ENCODE results near the gene MAPK10.
"Not testable (repeated sequence)": the region's sequence is repeated elsewhere in the genome, so short reads cannot be mapped to it uniquely, and the experiment has no call there.

Gene MAPK10

GRCh38 chr4:85970535-85970934 is 389.3 kb downstream of the MAPK10 start:
- TF ChIP-seq CTCF (IDR thresholded peaks at IDR 0.05): no peak
- TF ChIP-seq ZFX (IDR thresholded peaks at IDR 0.05; ENCODE audit: borderline replicate concordance): no peak
- no peak overlapping the region for H3K27ac ChIP-seq

GRCh38 chr4:85968945-85969819 is 390.7 kb downstream of the MAPK10 start:
- H3K27ac ChIP-seq: no peak overlapping the region
- TF ChIP-seq CTCF (IDR thresholded peaks at IDR 0.05): peak; percentile 76
- TF ChIP-seq ZFX (IDR thresholded peaks at IDR 0.05; ENCODE audit: borderline replicate concordance): no peak

- TF ChIP-seq CTCF (IDR thresholded peaks at IDR 0.05) (no peak), ZFX (IDR thresholded peaks at IDR 0.05; ENCODE audit: borderline replicate concordance) (no peak)
- no peak overlapping the region for H3K27ac ChIP-seq
These were observed 392.0 kb downstream of the MAPK10 start for GRCh38 chr4:85967872-85968271.

GRCh38 chr4:85966373-85966772 is 393.5 kb downstream of the MAPK10 start:
- H3K27ac ChIP-seq: no peak overlapping the region
- no peak for TF ChIP-seq CTCF (IDR thresholded peaks at IDR 0.05)
- no peak for TF ChIP-seq ZFX (IDR thresholded peaks at IDR 0.05; ENCODE audit: borderline replicate concordance)

- TF ChIP-seq ZFX (IDR thresholded peaks at IDR 0.05; ENCODE audit: borderline replicate concordance): no peak
- no peak for TF ChIP-seq CTCF (IDR thresholded peaks at IDR 0.05)
- H3K27ac ChIP-seq: no peak overlapping the region
These were observed 394.3 kb downstream of the MAPK10 start for GRCh38 chr4:85965529-85965928.

GRCh38 chr4:85965017-85965416 is 394.8 kb downstream of the MAPK10 start:
- H3K27ac ChIP-seq: not testable (repeated sequence)

- H3K27ac ChIP-seq: no peak overlapping the region
- TF ChIP-seq ZFX (IDR thresholded peaks at IDR 0.05; ENCODE audit: borderline replicate concordance) (no peak), CTCF (IDR thresholded peaks at IDR 0.05) (peak; percentile 27)
These were observed 395.6 kb downstream of the MAPK10 start for GRCh38 chr4:85964298-85964697.

Measured in 22Rv1 (cell line).